Tibial nerve (tissue), 4 donors: ENCODE results near the gene WIPF1.

Experiments used
- CTCF ChIP-seq, 5 experiments: fragments of 200-600 bp in 3 of 5; fragments of 450-650 bp in 2 of 5; sonication (generic) in 3 of 5; IDR thresholded peaks; one replicate each; pipeline ENCODE4 v1.5.1; 2016 to 2019; ENCODE audit warnings: antibody characterized with exemption in 5 of 5, mild to moderate bottlenecking in 3 of 5, moderate library complexity in 2 of 5
- EP300 ChIP-seq, 2 donors: sonication (generic); formaldehyde crosslinking; IDR thresholded peaks; one replicate each; pipeline ENCODE4 v1.6.1; 2017; ENCODE audit warnings: antibody characterized with exemption in 2 of 2, mild to moderate bottlenecking in 1 of 2

DNA sequence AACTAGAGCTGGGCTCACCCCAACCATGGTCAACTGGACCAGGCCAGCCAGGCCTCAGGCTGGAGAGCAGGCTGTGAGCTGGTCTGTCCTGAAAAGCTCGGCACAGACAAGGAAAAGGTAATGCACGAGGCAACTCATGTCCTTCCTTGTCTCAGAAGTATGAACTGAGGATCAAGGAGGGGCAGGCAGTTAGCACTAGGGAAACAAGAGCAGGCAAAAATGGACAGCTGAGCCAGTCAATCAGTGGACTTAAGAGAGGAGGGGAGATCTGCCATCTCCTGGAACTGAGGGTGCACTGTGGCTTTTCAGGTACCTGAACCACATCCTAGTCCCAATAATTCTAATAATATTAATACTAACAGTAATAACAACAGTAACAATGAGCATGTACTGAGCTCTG, 20.6 kb upstream of the WIPF1 start:
- TF ChIP-seq CTCF (IDR thresholded peaks at IDR 0.05): no peak
- TF ChIP-seq EP300 (IDR thresholded peaks at IDR 0.05): no peak
